B cell (primary cell): ENCODE measurements around the gene PTPRN2.

Experiments used
- CTCF ChIP-seq: fragments of 200-600 bp; IDR thresholded peaks from one replicate; pipeline ENCODE4 v1.8.0; 2022; ENCODE audit warnings: antibody characterized with exemption, mild to moderate bottlenecking
- EZH2 ChIP-seq: IDR thresholded peaks from 2 replicates; pipeline ENCODE4 v1.6.1; 2012; ENCODE audit warnings: borderline replicate concordance, low read depth, mild to moderate bottlenecking, moderate library complexity, low read length; ENCODE audit not compliant: insufficient read depth, poor library complexity, severe bottlenecking

GRCh38 chr7:157496416-157497275 lies 1091.0 kb downstream of the PTPRN2 start:
- TF ChIP-seq CTCF: no peak
- no peak for TF ChIP-seq EZH2
